ENCODE measurements around the gene RGS9.

Gene RGS9

GRCh38 chr17:65222214-65222738, 85.1 kb downstream of the RGS9 start:
- no peak for DNase-seq

GRCh38 chr17:65225061-65225460, 87.9 kb downstream of the RGS9 start:
- DNase-seq: no peak

- no peak for DNase-seq
Measured at GRCh38 chr17:65226227-65226626, 89.1 kb downstream of the RGS9 start.

GRCh38 chr17:65227637-65228036, 90.5 kb downstream of the RGS9 start:
- DNase-seq: no peak

- no peak for DNase-seq
Measured at GRCh38 chr17:65228287-65228686, 91.1 kb downstream of the RGS9 start.

- peak; percentile 92 for DNase-seq
Measured at GRCh38 chr17:65228734-65229620, 91.8 kb downstream of the RGS9 start.

- DNase-seq: no peak
Measured at GRCh38 chr17:65229621-65229995, 92.4 kb downstream of the RGS9 start.

GRCh38 chr17:65230040-65230439, 92.9 kb downstream of the RGS9 start:
- DNase-seq: no peak

- DNase-seq: peak; percentile 2
Measured at GRCh38 chr17:65231086-65231485, 93.9 kb downstream of the RGS9 start.

- DNase-seq: peak; percentile 70
Measured at GRCh38 chr17:65231662-65232335, 94.6 kb downstream of the RGS9 start.

- no peak for DNase-seq
Measured at GRCh38 chr17:65235284-65235683, 98.1 kb downstream of the RGS9 start.

GRCh38 chr17:65236321-65236720, 99.2 kb downstream of the RGS9 start:
- no peak for DNase-seq

- DNase-seq: no peak
Measured at GRCh38 chr17:65243838-65244625, 106.9 kb downstream of the RGS9 start.

- no peak for DNase-seq
Measured at GRCh38 chr17:65246252-65246651, 109.1 kb downstream of the RGS9 start.

GRCh38 chr17:65249774-65250173, 112.6 kb downstream of the RGS9 start:
- no peak for DNase-seq

- DNase-seq: no peak
Measured at GRCh38 chr17:65254166-65254565, 117.0 kb downstream of the RGS9 start.

- no peak for DNase-seq
Measured at GRCh38 chr17:65259281-65259680, 122.1 kb downstream of the RGS9 start.

GRCh38 chr17:65259696-65260485, 122.7 kb downstream of the RGS9 start:
- DNase-seq: no peak

GRCh38 chr17:65260626-65261025, 123.5 kb downstream of the RGS9 start:
- no peak for DNase-seq

- no peak for DNase-seq
Measured at GRCh38 chr17:65261152-65261551, 124.0 kb downstream of the RGS9 start.

GRCh38 chr17:65261682-65262636, 124.8 kb downstream of the RGS9 start:
- DNase-seq: no peak

Data from OCI-M1 (cell line).